ENCODE data around the gene PANK1.
"Not testable (repeated sequence)": the region's sequence is repeated elsewhere in the genome, so short reads cannot be mapped to it uniquely, and the experiment has no call there.

Gene PANK1

GRCh38 chr10:89566992-89567391 is 78.0 kb downstream of the PANK1 start:
- DNase-seq (ENCODE audit: low read depth), result no peak

GRCh38 chr10:89566095-89566950 is 78.7 kb downstream of the PANK1 start:
- no peak for DNase-seq (ENCODE audit: low read depth)

GRCh38 chr10:89565180-89565579 is 79.9 kb downstream of the PANK1 start:
- no peak for DNase-seq (ENCODE audit: low read depth)

- no peak for DNase-seq (ENCODE audit: low read depth)
Measured at GRCh38 chr10:89563861-89564478, 81.1 kb downstream of the PANK1 start.

- DNase-seq (ENCODE audit: low read depth), result no peak
Measured at GRCh38 chr10:89563311-89563710, 81.7 kb downstream of the PANK1 start.

- DNase-seq (ENCODE audit: low read depth), result no peak
Measured at GRCh38 chr10:89556600-89556999, 88.4 kb downstream of the PANK1 start.

- no peak for DNase-seq (ENCODE audit: low read depth)
Measured at GRCh38 chr10:89555688-89556445, 89.2 kb downstream of the PANK1 start.

- DNase-seq (ENCODE audit: low read depth), result no peak
Measured at GRCh38 chr10:89554433-89554832, 90.6 kb downstream of the PANK1 start.

- no peak for DNase-seq (ENCODE audit: low read depth)
Measured at GRCh38 chr10:89553064-89553734, 91.8 kb downstream of the PANK1 start.

- no peak for DNase-seq (ENCODE audit: low read depth)
Measured at GRCh38 chr10:89552213-89552612, 92.8 kb downstream of the PANK1 start.

- DNase-seq (ENCODE audit: low read depth), result no peak
Measured at GRCh38 chr10:89550509-89550908, 94.5 kb downstream of the PANK1 start.

GRCh38 chr10:89549510-89549909 is 95.5 kb downstream of the PANK1 start:
- no peak for DNase-seq (ENCODE audit: low read depth)

- DNase-seq (ENCODE audit: low read depth), result no peak
Measured at GRCh38 chr10:89548673-89549072, 96.4 kb downstream of the PANK1 start.

- DNase-seq (ENCODE audit: low read depth), result no peak
Measured at GRCh38 chr10:89547853-89548513, 97.1 kb downstream of the PANK1 start.

GRCh38 chr10:89546651-89547050 is 98.4 kb downstream of the PANK1 start:
- not testable (repeated sequence) for DNase-seq (ENCODE audit: low read depth)

- DNase-seq (ENCODE audit: low read depth), result no peak
Measured at GRCh38 chr10:89543841-89544240, 101.2 kb downstream of the PANK1 start.

GRCh38 chr10:89540420-89540949 is 104.6 kb downstream of the PANK1 start:
- no peak for DNase-seq (ENCODE audit: low read depth)

- DNase-seq (ENCODE audit: low read depth), result no peak
Measured at GRCh38 chr10:89537364-89537763, 107.7 kb downstream of the PANK1 start.

GRCh38 chr10:89536013-89536354 is 109.1 kb downstream of the PANK1 start:
- no peak for DNase-seq (ENCODE audit: low read depth)

- peak; percentile 2 for DNase-seq (ENCODE audit: low read depth)
Measured at GRCh38 chr10:89535171-89536012, 109.7 kb downstream of the PANK1 start, which contains the start of gene SLC16A12. Gene SLC16A12, minus strand, starts transcription at chr10:89535594. Its CDS starts 73,016 bp downstream, at chr10:89462578.

GRCh38 chr10:89534826-89535166 is 110.2 kb downstream of the PANK1 start:
- no peak for DNase-seq (ENCODE audit: low read depth)
